ENCODE measurements around the gene PHACTR3.

- TF ChIP-seq CTCF (optimal IDR thresholded peaks at IDR 0.05 in 1 of 3, IDR thresholded peaks at IDR 0.05 in 1 of 3, conservative IDR thresholded peaks at IDR 0.05 in 1 of 3; ENCODE audit: extremely low read depth in 1 of 3, insufficient read depth in 2 of 3, low read length in 3 of 3) = no peak
- no peak for TF ChIP-seq EZH2 (IDR thresholded peaks at IDR 0.05; ENCODE audit: low read length)
These were observed 133.5 kb downstream of the PHACTR3 start for GRCh38 chr20:59737816-59738215.
